T1000 (cell line): ENCODE results near the gene HAP1.
A peak's percentile ranks its signal among the peaks of the same experiment; 100 is the strongest.
"Not testable (repeated sequence)": the region's sequence is repeated elsewhere in the genome, so short reads cannot be mapped to it uniquely, and the experiment has no call there.

Experiments
- DNase-seq: peaks from one replicate; lab custom pipeline; 2025; ENCODE audit warnings: mixed read lengths; lab: John Stamatoyannopoulos, UW

The HAP1 gene

DNA sequence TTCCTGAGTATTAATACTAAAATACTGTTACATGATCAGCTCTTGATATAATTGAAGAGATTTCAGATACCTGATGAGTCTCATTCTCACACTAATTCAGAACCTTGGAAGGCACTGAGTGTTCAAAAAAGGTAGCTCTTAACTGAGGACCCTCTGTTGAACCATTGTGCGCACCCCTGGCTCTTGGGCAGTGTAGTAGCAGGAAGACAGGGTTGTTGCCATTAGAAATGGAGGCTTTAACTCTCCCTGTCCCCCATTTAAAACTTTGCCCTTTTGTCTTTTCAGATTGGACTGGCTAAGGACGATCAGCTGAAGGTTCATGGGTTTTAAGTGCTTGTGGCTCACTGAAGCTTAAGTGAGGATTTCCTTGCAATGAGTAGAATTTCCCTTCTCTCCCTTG is 43.9 kb downstream of the HAP1 start:
- no peak for DNase-seq

DNA sequence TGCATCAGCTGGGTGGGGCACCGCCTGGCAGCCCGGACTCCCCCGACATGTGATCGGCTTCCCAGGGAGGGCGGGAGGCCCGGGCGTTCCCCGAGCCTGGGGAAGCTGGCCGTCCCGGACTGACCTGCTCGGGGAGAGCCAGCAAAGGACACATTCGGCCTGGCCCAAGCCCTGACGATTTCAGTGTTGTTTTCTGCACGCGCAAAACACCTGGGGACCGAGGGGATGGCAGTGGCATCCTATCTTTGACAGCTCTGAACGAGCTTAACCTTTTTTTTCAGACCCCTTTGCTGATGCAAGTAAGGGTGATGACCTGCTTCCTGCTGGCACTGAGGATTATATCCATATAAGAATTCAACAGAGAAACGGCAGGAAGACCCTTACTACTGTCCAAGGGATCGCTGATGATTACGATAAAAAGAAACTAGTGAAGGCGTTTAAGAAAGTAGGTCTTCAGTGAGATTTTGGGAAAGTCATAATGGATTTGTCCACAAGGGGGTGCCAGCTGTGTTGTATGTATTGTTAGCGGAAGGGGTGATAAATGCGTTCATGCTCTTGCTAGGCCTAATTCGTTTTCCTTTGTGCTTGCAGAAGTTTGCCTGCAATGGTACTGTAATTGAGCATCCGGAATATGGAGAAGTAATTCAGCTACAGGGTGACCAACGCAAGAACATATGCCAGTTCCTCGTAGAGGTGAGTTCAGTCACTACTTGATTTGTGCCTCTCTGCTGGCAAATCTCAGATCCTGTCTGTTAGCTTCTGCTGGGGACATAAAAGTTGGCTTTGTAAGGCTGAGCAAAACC is 44.7 kb downstream of the HAP1 start:
- no peak for DNase-seq

DNA sequence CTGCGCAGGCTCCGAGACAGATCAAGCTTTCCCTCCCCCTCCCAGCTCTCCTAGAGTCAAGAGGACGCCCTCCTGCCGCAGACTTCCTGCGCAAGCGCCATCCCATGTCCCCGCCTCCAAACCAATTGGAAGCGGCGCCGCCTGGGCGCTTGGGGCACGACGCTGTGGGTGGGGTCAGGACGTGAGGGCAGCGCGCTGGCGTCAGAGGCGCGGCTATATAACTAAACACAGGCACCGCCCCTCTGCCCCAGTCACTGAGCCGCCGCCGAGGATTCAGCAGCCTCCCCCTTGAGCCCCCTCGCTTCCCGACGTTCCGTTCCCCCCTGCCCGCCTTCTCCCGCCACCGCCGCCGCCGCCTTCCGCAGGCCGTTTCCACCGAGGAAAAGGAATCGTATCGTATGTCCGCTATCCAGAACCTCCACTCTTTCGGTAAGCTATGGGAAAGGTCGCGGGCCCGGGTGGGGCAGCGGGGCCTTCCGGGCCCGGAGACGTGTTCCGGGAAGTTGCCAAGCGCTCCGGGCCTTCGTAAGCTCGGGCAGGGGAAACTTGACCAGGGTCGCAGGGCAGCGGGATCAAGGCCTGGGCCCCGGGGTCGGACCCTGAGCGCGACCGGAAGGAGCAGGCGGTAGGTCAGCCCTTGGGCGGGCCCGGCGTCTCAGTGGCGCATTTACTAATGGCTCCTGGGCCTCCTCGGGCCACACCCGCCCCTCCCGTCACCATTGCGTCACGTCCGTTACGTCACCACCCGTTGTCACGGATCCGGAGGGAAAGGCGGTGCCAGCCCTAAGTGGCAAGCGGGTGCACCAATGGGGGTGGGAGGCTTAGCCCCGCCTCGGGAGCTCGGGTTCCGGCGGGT is 45.6 kb downstream of the HAP1 start, which contains the start of gene EIF1:
TSS of gene EIF1 (plus strand) at position 245 of the 856 bp plus-strand sequence. CDS start at position 399, 154 bp downstream.
- DNase-seq: peak; percentile 99

DNA sequence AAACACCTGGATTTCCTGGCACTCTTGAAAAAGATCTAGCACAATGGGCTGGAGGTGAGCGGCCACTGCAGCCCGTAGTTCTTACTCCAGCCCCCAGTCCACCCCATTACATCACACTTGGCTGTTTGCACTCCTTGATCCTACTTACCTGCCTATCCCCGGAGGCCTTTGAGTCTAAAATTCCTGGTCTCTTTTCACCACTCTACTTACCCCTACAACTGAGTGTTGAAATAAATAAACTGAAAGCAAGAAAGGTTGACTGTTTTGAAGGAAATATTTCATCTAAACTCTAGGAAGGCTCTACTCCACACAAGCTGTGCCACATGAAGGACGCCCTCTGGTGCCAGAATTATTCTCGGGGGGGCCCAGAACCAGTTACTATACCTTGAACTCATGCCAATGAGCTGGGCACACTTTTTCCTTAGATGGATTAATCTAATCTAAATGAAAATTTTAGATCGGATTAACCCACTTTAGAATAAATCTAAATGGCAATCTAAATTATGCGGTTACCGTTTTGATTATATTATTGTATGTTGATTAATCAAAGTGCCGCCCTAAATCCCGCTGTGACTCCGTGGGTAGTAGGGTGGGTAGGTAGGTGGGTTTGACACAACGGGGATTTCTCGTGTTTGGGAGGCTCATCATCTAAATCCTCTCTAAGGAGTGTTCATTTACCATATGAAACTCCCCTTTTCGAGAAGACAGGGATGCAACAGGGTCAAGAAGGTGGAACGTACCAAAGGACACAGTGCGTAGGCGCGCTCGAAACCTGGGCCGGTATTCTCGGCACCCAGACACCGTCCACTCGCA is 46.4 kb downstream of the HAP1 start:
- DNase-seq: no peak

GRCh38 chr17:41686281-41686680 is 48.2 kb downstream of the HAP1 start:
- DNase-seq: no peak

DNA sequence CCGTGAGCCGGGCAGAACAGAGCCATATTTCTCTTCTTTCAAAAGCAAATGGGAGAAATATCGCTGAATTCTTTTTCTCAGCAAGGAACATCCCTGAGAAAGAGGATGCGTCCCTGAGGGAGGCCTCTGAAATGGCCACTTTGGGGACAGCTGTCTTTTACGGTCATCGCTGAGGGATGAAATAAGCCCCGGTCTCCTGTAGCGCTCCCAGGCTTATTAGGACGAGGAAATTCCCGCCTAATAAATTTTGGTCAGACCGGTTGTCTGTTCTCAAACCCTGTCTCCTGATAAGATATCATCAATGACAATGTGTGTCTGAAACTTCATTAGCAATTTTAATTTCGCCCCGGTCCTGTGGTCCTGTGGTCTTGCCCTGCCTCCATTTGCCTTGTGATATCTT is 48.7 kb downstream of the HAP1 start:
- DNase-seq: not testable (repeated sequence)

DNA sequence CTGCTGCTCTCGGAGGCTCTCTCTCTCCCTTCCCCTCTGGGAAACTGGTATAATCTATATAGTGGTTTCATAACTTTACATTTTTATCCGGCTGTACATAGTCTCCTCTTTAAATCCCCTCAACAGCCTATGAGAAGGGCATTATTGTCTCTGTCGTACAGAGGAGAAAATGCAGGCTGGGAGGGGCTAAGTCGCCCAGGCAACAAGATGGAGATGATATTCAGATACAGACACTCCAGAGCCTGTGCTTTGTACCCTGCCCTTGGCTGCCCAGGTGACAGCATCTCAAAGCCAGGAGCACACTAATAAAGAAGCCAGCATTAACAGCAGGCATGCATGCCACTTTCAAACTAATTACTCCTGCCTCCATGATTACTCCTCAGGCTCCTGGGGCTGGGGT is 50.4 kb downstream of the HAP1 start:
- no peak for DNase-seq

- no peak for DNase-seq
These were observed 50.9 kb downstream of the HAP1 start for GRCh38 chr17:41683441-41684007.

- no peak for DNase-seq
These were observed 51.8 kb downstream of the HAP1 start for GRCh38 chr17:41682631-41683030.

DNA sequence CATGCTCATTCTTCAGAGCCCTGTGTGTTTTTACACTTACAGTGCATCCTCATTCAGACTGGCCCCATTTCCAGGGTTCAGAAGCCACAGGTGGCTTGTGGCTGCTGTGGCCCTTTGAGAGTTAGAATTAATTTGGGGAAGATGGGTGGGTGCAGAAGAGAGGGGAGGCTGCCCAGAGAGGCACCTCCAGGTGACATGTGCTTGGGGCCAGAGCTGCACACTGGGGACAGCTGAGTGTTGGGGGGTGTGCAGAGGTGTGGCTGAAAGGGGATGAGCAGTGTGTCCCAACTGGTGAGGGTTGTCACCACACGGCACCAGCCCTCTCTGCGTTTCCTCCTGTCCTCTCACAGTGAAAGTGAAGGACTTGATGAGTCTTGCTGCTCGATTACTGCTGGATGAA is 52.7 kb downstream of the HAP1 start:
- no peak for DNase-seq

DNA sequence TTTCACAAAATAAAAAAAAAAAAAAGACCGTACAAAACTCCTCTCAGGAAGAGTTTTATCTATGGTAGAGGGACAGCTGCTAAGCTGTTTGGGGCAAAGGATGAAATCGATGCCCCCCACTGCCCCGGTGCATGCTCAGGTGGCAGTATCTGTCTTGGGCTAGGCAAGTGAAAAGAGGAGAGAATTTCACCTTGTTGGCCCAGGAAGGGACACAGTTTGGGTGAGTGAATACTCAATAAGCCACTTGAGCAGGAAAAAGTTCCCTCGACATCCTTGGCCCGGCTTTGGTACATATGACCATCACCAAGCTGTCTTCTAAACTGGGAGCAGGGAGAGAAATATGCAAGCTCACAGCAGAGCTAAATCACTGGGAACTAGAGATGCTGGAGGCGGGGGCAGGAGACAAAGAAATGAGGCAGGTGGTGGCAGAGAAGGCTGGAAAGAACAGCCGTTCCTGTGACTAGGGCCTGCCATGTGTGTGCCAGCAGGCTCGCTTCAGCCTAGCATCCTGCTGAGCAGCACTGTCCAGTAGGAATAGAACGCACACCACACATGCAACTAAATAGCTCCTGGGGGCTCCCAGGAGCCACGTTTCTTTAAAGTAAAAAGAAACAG is 53.9 kb downstream of the HAP1 start:
- DNase-seq: no peak

DNA sequence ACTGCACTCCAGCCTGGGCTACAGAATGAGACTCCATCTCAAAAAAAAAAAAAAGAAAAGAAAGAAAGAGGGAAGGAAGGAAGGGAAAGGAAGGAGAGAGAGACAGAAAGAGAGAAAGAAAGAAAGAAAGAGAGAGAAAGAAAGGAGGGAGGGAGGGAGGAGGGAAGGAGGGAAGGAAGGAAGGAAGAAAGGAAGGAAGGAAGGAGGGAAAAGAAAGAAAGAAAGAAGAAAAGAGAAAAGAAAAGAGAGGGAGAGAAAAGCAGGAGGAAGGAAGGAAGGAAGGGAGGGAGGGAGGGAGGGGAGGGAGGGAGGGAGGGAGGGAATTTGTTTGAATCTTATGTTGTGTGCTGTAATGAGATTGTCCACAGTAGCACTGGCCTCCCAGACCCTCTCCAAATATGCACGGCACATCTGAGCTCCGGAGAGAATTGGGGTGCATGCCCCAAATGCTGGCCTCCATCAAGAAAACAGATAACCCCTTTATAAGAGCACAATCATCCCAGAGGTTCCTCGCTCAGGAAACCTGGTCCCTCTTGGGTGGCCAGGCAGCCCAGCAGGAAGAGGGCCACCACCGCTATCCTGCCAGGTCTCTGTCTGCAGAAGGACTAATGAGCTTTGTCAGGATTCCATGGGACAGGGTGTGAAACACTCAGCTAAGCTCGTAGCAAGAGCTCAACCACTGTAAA is 54.6 kb downstream of the HAP1 start:
- DNase-seq: no peak

GRCh38 chr17:41678907-41679739 is 55.3 kb downstream of the HAP1 start:
- DNase-seq: no peak

DNA sequence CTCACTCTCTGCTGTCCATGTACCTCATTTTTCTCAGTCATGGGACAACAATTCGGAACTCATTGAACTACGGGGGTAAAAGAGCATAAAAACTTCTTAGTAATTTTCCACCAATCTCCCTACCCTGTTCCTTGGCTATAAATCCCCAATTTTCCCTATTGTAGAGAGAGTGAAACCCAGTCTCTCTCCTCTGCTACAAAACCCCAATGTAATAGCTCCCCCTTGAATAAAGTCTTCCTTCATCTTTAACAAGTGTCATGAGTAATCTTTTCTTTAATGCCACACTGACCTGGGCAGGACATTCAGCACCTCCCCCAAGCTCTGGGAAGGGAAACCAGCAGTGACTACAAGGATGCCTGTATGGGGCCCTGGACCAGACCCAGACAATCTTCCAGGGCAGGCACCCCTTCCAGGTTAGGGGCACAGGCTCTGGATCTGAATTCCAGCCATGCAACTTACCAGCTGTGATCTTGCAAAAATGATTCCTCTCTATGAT is 56.0 kb downstream of the HAP1 start:
- DNase-seq: no peak

DNA sequence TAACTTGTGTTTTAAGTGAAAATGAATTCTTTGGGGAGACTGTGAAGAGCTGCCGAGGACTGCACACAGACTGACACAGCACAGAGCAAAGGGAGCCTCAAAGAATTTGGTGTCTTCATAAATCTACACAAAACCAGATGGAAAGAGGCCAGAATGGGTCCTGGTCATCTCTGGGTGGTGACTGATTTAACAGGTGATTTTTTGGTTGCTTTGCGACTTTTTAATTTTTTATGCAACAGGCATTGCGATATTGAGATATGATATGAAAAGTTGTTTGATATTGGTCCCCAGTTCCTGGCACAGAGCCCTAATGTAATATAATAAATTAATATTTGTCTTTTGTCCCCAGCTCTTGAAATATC is 58.4 kb downstream of the HAP1 start:
- no peak for DNase-seq

- not testable (repeated sequence) for DNase-seq
These were observed 59.0 kb downstream of the HAP1 start for GRCh38 chr17:41675157-41676057.
